CD4-positive, alpha-beta memory T cell (primary cell): ENCODE data around the gene PLSCR1. TPM values are rescaled to one million over a fixed set of nuclear protein-coding genes. Genes with fewer than 3 reads are reported as not detected.

Source experiments
- polyA plus RNA-seq, 2 donors: library from polyadenylated mRNA; unstranded; fragments of 300-500 nt; fragmentation: Illumina TruSeq; gene quantifications; one replicate each; pipeline ENCODE4 v1.2.3, GENCODE V29; 2021
- total RNA-seq, 2 experiments: library from RNA; stranded (reverse); gene quantifications; one replicate each; pipeline ENCODE4 v1.2.3, GENCODE V29; 2021

Gene PLSCR1
- total and polyA plus RNA-seq, 4 experiments from 2014 or later: 24.9 to 34.2 (median 24.9) TPM

Other genes with a start within 250 kb of the PLSCR1 start
- under 1 TPM; 0.72 to 0.76 TPM for gene PLSCR2, start 75.0 kb downstream of the PLSCR1 start, total RNA-seq
- under 1 TPM in 1 of 2 donors, not detected in 1; 0.20 TPM for gene PLSCR2, start 75.0 kb downstream of the PLSCR1 start, polyA plus RNA-seq
- gene PLSCR5, start 60.7 kb upstream of the PLSCR1 start, total RNA-seq: not detected
- not detected for gene PLSCR5, start 60.7 kb upstream of the PLSCR1 start, polyA plus RNA-seq